HG03103 (cell line): ENCODE measurements around the gene TMEM256.

ENCODE experiments used
- ATAC-seq: cut with Tn5 transposase; IDR thresholded peaks from one replicate; pipeline ENCODE4 v1.9.1; 2021; ENCODE audit warnings: low read depth; ENCODE audit not compliant: unreplicated experiment

TMEM256 gene

GRCh38 chr17:7431231-7431630 is 27.3 kb upstream of the TMEM256 start:
- no peak for ATAC-seq

- no peak for ATAC-seq
Observed at GRCh38 chr17:7429722-7430121, 25.8 kb upstream of the TMEM256 start.

GRCh38 chr17:7428557-7428956 is 24.7 kb upstream of the TMEM256 start, which contains the start of gene SPEM3:
SPEM3 (plus strand) TSS chr17:7428857; CDS start chr17:7428903, 46 bp downstream.
- ATAC-seq: no peak

- ATAC-seq: no peak
Observed at GRCh38 chr17:7427549-7427948, 23.7 kb upstream of the TMEM256 start.

- no peak for ATAC-seq
Observed at GRCh38 chr17:7426896-7427489, 23.1 kb upstream of the TMEM256 start.

GRCh38 chr17:7426203-7426863 is 22.4 kb upstream of the TMEM256 start:
- no peak for ATAC-seq

- no peak for ATAC-seq
Observed at GRCh38 chr17:7425756-7426155, 21.9 kb upstream of the TMEM256 start.

- no peak for ATAC-seq
Observed at GRCh38 chr17:7425316-7425715, 21.4 kb upstream of the TMEM256 start, which contains the start of gene SPEM2. SPEM2 (plus strand) TSS chr17:7425616; CDS start chr17:7425689, 73 bp downstream.

GRCh38 chr17:7423679-7424078 is 19.8 kb upstream of the TMEM256 start:
- ATAC-seq: no peak

- no peak for ATAC-seq
Observed at GRCh38 chr17:7421186-7421585, 17.3 kb upstream of the TMEM256 start.

- ATAC-seq: no peak
Observed at GRCh38 chr17:7419819-7420610, 16.1 kb upstream of the TMEM256 start, which contains the start of gene SPEM1. SPEM1 (plus strand) TSS chr17:7420324; CDS start chr17:7420385, 61 bp downstream.

- ATAC-seq: no peak
Observed at GRCh38 chr17:7418472-7419152, 14.7 kb upstream of the TMEM256 start.

- no peak for ATAC-seq
Observed at GRCh38 chr17:7417056-7417655, 13.3 kb upstream of the TMEM256 start.

GRCh38 chr17:7416323-7416722 is 12.4 kb upstream of the TMEM256 start:
- no peak for ATAC-seq

- ATAC-seq: no peak
Observed at GRCh38 chr17:7415784-7416183, 11.9 kb upstream of the TMEM256 start.

GRCh38 chr17:7414837-7415236 is 10.9 kb upstream of the TMEM256 start:
- ATAC-seq: no peak

GRCh38 chr17:7413346-7413985 is 9.6 kb upstream of the TMEM256 start:
- ATAC-seq: no peak

- no peak for ATAC-seq
Observed at GRCh38 chr17:7411427-7411750, 7.5 kb upstream of the TMEM256 start.

- no peak for ATAC-seq
Observed at GRCh38 chr17:7410634-7411426, 6.9 kb upstream of the TMEM256 start.
